Endometrium (tissue), 2 donors: ENCODE results near the gene SCAMP5.

Experiments used
- FAIRE-seq: peaks from 2 replicates; lab custom pipeline; 2012; peaks lifted over from hg19 to GRCh38; lab: Jason Lieb, UNC
- donor health status: control.
- donor health status: control.

Gene SCAMP5

DNA sequence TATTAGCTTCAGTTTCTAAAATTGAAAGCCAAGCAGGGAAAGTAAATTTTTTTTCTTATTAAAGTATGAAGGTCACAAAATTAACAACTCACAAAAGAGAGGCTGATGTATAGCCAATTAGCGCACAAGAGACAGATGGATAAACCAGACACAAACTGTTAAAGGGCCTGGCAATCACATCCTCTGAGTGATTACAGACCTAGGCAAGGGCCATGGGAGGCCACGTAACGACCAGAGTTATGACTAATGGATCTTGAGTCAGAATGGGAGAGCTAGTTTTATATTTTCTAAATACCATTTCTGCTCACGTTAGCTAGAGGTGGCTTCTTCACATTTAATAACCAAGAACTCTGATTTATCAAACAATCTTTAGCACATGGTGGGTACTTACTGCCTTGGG lies 17.8 kb upstream of the SCAMP5 start:
- no peak for FAIRE-seq

DNA sequence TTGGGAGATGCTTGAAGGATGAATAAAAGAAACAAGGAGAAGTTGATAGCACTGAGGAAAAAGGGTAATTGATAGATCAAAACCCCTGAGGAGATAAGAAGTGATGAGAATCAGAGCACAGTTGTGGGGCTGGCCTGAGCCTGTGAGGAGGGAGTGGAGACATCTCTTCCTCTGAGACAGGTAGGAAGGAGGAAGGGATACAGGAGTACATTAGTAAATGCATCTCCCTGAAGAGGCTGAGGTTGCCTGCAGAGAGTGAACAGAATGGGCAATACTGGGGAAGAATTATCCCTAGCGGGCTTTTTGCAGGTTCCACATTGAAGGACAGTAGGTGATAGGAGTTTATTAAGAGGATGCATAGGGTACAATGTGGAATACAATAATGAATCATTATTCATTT lies 17.3 kb upstream of the SCAMP5 start:
- no peak for FAIRE-seq

DNA sequence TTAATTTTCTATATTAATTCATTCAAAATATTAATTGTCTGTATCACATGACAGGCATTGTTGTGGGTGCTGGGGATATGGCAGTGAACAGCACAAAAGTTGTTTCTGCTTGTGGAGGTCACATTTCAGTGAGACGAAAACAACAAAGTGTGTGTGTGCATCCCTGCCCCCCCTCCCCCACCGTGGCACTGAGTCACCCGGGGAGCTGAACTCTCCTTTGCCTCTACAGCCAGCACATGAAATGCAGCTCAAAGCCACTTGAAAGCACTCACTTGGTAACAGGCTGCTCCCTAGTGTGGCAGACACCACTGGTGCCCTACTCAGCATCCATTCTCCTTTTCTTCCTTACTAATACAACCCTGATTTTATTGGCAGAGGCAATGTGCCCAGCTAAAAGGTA lies 16.9 kb upstream of the SCAMP5 start:
- FAIRE-seq, result no peak

DNA sequence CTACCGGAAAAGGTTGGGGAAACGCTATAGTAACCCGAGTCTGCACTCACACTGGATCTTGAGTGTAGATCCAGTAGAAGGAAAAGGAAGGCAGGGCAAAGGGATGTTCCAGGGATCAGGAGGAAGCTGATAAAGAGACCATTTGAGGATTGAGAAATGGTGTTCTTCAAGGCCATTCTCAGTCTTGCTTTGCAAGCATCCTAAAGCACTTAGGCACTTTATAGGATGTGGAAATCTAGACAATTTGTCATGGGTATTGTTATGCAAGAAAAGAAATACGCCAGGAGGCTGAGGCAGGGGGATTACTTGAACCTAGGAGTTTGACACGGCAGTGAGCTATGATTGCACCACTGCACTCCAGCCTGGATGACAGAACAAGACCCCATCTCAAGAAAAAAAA lies 13.2 kb upstream of the SCAMP5 start:
- no peak for FAIRE-seq

DNA sequence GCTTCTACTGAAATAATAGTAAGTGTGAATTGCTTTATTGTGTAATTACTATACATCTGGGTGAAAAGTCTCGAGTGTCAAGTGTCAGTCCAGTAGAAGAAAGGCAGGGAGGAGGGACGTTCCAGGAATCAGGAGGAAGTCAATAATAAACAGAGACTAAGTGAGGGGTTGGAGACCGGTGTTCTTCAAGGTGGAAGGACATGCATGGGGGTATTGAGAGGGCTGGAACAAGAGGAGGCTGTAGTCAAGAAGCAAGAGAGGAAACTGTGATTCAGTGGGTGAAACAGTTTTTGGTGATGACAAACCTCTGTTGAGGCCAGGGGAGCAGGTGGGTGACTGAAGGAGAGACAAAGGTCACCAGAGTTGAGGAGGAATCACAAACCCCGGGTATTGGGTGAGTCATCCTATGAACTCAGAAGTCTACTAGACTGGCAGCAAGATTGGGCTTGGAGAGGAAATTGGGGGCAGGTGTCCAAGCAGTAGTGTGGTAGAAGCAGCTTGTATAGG lies 11.6 kb upstream of the SCAMP5 start:
- FAIRE-seq, result no peak

DNA sequence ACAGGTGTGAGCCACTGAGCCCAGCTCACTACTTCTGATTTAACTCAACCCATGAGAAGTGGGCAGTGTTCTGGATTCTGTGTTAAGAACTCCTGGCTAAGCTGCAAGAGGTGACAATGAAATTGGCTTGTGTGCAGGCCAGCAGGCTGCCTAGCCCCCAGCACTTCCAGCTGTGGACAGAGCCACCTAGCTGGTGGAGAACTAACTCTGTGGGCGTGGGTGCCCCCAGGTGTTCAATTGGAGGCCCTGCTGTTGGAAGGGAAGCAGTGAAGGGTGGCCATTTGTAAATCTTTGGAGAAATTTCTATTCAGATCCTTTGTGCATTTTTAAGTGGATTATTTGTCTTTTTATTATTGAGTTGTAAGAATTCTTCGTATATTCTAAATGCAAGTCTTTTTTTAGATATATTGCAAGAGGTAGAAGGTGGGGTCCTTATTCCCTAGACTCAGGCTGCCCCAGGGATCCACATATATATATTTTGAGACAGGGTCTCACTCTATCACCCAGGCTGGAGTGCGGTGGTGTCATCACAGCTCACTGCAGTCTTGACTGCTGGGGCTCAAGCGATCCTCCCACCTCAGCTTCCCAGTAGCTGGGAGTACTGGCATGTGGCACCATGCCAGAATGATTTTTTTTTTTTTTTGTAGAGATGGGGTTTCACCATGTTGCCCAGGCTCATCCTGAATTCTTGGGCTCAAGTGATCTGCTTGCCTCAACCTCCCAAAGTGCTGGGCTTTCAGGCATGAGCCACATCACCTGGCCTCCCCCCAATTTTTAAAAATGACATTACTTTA lies 7.2 kb upstream of the SCAMP5 start:
- FAIRE-seq, result no peak

DNA sequence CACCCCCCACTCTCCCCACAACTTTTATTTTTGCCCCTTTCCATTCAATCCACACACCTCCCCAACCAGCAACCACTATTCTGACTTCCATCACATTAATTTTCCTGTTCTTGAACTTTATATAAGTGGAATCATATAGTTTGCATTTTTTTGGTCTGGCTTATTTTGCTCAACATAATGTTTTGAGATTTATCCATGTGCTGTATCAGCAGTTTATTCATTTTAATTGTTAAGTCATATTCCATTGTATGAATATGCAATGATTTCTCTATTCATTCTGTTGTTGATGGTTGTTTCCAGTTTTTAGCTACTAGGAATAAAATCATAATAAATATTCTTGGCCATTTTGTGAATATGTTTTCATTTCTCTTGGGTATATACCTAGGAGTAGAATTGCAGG lies 5.8 kb upstream of the SCAMP5 start:
- FAIRE-seq, result no peak

DNA sequence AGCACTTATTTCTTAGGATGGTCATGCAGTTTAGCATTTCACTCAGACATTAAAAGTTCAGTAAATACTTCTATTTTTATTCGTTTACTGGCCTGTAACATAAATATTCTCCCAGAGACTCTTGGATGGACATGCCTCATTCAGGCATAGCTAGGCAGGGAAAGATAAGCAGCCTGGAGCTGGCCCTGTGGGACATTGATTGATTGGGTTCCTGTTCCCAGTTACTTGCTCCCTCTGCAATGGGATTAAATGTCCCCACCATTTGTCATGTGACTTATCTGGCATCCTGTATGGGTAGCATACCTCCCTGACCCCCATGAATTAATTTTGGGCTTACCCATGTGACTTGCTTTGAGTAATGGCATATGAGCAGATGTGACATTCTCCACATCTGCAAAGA lies 2.7 kb upstream of the SCAMP5 start:
- no peak for FAIRE-seq

DNA sequence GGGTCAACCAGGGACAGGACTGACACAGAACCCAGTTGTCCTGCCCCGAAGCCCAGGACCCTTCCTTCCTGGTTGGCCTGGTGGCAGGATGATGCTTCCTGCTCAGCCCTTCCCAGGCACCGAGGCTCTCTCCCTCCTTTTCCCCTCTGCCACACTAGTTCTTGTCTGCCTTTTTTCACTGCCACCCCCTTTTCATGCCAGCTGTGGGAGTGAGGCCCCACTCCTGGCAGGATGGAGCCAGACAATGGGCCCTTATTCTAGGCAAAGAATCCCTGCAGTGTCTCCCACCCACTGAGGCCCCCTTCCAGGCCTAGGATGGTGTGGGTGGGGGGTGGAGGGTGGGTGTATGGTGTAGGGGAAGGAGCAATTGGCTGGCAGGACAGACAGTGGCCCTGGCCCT lies 1.1 kb upstream of the SCAMP5 start:
- no peak for FAIRE-seq

DNA sequence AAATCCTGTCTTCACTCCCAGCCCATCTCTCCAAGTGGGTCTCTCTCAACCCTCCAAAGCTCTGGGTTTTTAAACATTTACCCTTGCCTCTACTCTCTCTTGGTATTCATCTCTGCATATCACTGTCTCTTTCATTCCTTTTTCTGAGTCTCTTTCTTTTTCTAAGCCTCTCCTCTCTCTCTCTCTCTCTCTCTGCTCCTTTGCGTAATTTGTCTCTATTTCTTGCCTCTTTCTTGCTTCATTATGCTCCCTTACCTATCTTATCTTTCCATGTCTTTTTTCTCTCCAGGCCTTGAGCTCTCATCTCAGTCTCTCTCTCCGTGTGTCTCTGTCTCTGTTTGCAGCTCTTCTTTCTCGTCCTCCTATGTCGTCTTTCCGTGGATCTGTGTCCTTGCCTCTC lies 678 bp upstream of the SCAMP5 start:
- no peak for FAIRE-seq

DNA sequence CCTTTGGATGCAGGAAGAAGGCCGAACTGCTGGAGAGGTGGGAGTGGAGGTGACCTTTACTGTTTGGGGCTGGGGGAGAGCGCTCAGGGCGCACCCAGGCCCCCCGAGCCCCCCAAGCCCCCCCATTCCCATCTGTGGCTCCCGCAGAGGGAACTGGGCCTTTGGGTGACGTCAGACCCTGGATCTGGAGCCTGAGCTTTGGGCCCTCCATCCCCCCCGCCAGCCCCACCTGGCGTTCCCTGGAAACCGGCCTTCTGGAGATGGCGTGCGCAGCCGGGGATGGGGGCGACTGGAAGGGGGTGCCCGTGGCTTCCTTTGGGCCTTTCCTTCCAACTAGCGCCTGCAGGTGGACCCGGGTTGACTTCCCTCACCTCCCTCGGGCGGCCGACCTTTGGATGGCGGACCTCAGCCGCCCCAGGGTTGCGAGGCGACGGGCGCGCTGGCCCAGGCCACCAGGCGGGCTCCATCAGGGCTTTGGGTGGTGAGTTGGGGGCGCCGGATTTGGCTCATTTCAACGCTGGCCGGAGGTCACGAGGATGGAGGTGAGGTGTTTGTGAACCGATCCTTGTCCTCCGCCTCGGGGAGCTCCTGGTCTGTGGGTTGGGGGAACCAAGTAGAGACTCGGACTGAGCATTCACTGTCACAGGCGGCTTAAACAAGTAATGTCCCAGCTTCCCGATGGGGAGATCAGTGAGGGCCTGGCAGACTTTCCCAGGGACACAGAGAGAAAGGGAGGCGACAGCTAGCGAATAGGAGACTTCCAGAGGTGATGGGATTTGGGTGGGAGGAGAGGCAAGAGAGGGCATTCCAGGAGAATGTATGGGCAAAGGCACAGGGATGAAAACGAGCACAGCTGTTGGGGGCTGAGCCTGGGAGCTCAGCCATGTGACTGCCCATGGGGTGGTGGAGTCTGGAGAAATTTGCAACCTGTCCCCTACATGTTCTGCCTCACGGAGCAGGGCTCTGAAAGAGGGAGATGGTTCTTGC lies 709 bp downstream of the SCAMP5 start:
- FAIRE-seq, result no peak

DNA sequence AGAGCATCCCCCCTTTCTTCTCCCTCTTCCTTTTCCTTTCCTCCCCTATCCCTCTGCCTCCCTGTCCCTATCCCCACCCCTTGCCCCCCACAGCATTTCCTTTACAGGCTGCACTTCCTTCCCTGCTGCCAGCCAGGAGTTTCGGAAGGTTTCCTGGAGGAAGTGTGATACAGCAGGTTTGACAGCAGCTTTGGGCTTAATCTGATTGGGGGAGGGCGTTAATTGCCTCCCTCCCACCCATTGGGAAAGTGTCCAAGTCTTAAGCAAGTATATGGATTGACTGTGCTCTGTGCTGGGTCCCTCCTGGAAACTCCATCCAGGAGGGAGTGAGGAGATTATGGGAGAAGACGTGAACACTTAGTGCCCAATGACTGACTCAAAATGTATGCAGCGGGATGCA lies 1.8 kb downstream of the SCAMP5 start:
- no peak for FAIRE-seq

DNA sequence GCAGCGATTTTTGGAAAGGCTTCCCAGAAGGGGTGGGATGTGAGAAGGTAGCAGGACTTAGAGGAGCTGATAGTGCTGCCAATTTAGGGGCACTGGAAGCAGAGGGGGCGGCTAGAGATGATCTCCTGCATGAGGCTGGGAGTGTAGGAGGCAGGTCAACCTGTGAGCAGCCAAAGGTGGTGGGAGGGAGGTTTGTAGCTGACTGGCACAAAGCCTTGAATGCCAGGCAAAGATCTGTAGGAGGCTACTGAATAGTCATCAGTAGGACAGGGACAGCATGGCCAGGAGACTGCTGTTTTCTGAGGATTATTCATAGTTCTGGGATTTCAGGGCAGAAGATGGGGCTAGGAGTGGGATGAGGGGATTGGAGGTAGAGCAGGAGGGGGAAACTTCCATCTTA lies 2.2 kb downstream of the SCAMP5 start:
- FAIRE-seq, result no peak

DNA sequence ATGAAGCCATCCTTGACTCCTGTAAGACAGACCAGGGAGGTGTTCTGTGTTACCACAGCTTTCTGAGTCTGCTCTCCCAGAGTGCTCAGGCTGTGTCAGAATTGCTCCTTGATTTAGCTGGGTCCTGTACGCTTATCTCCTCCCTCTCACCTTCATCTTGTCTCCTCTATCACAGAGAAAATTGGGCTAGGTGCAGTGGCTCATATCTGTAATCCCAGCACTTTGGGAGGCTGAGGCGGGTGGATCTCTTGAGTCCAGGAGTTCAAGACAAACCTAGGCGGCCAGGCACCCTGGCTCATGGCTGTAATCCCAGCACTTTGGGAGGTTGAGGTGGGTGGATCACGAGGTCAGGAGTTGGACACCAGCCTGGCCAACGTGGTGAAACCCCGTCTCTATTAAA lies 5.9 kb downstream of the SCAMP5 start:
- FAIRE-seq, result no peak

DNA sequence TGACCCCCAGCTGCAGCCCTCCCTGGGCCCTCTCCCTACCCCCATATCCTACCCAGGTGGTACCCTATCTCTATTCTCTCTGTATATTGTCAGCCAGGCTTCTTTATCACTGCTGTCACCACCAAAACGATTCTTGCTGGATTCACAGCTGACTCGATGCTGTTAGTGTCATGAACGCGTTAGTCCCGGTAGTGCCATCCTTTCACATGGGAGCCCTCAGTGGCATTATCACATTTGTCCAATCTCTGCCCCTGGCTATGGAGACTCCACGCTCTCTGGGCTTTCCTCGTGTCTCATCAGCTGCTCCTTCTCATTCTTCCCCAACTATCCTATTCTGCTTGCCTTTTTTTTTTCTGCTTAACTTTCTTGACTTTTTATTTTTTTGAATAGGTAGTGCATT lies 7.0 kb downstream of the SCAMP5 start:
- FAIRE-seq, result no peak

DNA sequence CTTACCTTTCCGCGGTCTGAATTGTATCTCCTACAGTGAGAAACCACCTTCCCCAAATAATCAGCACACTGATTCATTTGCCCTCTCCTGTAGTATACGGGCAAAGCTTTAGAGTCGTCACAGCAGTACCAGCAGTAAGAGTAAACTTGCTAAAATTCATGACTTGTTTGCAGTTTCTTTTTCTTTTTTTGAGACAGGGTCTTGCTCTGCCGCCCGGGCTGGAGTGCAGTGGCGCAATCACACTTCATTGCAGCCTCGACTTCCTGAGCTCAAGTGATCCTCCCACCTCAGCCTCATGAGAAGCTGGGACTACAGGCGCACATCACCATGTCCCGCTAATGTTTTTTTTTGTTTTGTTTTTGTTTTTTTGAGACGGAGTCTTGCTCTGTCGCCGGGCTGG lies 11.9 kb downstream of the SCAMP5 start:
- no peak for FAIRE-seq

DNA sequence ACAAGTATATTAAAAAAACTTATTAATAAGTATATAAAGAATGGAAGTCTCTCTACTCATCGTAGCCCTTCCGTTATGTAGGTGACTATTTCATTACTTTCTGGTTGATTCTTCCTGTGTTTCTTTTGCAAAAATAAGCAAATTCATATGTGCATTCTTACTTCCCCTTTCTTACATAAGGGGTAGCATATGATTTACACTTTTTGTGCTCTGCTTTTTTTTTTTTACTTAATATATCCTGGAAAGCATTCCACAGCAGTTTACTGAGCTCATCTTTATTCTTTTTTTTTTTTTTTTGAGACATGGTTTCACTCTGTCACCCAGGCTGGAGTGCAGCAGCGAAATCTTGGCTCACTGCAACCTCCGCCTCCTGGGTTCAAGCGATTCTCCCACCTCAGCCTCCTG lies 12.9 kb downstream of the SCAMP5 start:
- FAIRE-seq, result no peak

DNA sequence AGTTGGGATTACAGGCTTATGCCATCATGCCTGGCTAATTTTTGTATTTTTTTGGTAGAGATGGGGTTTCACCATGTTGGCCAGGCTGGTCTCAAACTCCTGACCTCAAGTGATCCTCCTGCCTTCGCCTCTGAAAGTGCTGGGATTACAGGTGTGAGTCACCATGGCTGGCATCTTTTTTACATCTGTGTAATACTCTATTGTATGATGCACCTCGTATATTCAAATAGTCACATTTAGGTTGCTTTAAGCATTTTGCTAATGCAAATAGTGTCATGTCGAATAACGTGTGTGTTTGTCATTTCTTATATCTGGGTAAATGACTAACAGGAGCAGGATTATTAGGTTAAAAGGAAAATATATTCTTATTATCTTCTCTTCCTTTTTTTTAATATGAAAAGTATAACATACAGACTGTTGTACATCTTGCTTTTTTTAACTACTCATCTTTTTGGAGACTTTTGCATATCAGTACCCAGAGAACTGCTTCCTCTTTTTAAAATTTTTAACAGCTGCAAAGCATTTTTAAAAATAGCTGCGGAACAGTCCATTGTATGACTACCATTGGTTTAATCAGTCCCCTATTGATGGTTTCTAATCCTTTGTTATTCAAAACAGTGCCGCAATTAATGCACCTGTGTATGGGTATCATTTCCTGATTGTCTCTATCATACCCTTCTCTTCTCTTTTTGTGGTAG lies 13.4 kb downstream of the SCAMP5 start:
- FAIRE-seq, result no peak

DNA sequence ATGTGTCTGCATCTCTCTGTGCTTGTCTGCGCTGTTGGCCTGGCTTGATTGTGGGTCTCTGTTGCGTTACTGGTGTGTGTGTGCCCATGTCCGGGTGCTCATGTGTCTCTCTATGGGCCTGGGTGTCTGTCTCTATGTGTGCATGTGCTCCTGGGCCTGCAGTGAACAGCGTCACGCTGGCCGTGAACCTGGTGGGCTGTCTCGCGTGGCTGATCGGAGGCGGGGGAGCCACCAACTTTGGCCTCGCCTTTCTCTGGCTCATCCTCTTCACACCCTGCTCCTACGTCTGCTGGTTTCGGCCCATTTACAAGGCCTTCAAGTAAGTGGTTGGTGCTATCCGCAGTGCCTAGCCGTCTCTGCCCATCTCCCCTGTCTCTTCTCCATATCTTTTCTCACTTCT lies 21.1 kb downstream of the SCAMP5 start:
- FAIRE-seq, result no peak

DNA sequence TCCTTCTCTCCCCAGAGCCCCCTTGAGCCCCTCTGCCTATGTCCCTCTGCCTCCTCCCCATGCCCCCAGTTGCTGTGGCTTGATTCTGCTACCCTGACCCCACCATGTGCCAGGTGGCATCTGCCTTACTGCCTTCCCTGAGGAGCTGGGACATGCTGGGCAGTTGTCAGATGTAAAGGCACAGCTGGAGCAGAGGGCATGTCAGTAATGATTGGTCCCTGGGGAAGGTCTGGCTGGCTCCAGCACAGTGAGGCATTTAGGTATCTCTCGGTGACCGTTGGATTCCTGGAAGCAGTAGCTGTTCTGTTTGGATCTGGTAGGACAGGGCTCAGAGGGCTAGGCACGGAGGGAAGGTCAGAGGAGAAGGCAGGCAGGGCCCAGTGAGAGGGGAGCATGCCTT lies 24.6 kb downstream of the SCAMP5 start:
- FAIRE-seq, result no peak

DNA sequence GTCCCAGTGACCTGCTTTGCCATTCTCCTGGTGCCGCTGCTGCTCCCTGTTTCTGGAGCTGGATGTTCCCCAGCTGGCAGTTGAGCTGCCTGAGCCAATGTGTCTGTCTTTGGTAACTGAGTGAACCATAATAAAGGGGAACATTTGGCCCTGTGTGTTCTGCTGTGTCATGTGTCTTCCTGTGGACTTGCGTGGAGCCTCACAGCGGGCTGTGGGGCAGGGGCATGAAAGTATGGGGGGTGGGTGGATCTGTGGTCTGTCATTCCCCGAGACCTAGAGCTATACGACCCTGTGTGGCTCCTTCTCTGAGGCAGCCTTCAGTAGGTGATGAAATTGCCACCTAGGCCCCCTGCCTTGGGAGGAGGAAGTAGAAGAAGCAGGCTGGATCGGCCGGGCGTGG lies 26.0 kb downstream of the SCAMP5 start:
- no peak for FAIRE-seq

DNA sequence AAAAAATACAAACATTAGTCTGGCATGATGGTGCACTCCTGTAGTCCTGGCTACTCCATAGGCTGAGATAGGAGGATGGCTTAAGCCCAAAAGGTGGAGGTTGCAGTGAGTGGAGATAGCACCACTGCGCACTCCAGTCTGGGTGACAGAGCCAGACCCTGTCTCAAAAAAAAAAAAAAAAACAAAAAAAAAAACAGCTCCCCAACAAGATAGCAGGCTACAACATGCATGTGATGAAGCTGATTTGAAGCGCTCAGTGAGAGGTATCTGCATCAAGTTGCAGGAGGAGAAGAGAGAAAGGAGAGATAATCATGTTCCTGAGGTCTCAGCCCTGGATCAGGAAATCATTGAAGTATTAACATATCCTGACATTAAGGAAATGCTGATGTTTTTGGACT lies 27.4 kb downstream of the SCAMP5 start:
- FAIRE-seq, result no peak
